SK-N-SH treated with all-trans-retinoic acid at 6 μM for 48 hours (cell line): Measurements from ENCODE around the gene CD46.

Source experiments
- ATAC-seq: fragments of 200-7000 bp; cut with Tn5 transposase; 3 replicates; pipeline ENCODE4 v1.9.1; 2020; ENCODE audit warnings: mild to moderate bottlenecking, moderate library complexity
- ARNTL ChIP-seq: fragments of 450-650 bp; formaldehyde crosslinking; IDR thresholded peaks from 2 replicates; pipeline ENCODE4 v1.5.0; 2020; ENCODE audit warnings: low read depth, mild to moderate bottlenecking, moderate library complexity, borderline replicate concordance
- BACH2 ChIP-seq: fragments of 250-450 bp; sonication (Bioruptor Pico); IDR thresholded peaks from 2 replicates; pipeline ENCODE4 v1.9.0; 2021; ENCODE audit warnings: mild to moderate bottlenecking, borderline replicate concordance
- CREB5 ChIP-seq: fragments of 250-450 bp; sonication (Bioruptor Pico); IDR thresholded peaks from 2 replicates; pipeline ENCODE4 v1.5.1; 2020; ENCODE audit warnings: low read depth, mild to moderate bottlenecking, moderate library complexity
- CSDC2 ChIP-seq: fragments of 250-450 bp; sonication (Bioruptor Pico); IDR thresholded peaks from 2 replicates; pipeline ENCODE4 v1.5.0; 2020; ENCODE audit warnings: mild to moderate bottlenecking, moderate library complexity
- ESRRG ChIP-seq: fragments of 250-450 bp; sonication (Bioruptor Pico); IDR thresholded peaks from 2 replicates; pipeline ENCODE4 v1.6.1; 2021; ENCODE audit warnings: mild to moderate bottlenecking
- GLIS3 ChIP-seq: fragments of 250-450 bp; sonication (Bioruptor Pico); IDR thresholded peaks from 2 replicates; pipeline ENCODE4 v1.5.0; 2020; ENCODE audit warnings: mild to moderate bottlenecking, moderate library complexity
- OSR1 ChIP-seq: fragments of 250-450 bp; sonication (Bioruptor Pico); IDR thresholded peaks from 2 replicates; pipeline ENCODE4 v1.8.0; 2022; ENCODE audit warnings: moderate library complexity, mild to moderate bottlenecking, inconsistent platforms
- PATZ1 ChIP-seq: fragments of 250-450 bp; sonication (Bioruptor Pico); IDR thresholded peaks from 2 replicates; pipeline ENCODE4 v1.8.0; 2020; ENCODE audit warnings: mild to moderate bottlenecking, moderate library complexity, borderline replicate concordance
- POU6F1 ChIP-seq: fragments of 250-450 bp; sonication (Bioruptor Pico); IDR thresholded peaks from 2 replicates; pipeline ENCODE4 v1.8.0; 2021; ENCODE audit warnings: low read depth, mild to moderate bottlenecking, moderate library complexity, borderline replicate concordance
- PPARA ChIP-seq: fragments of 250-450 bp; sonication (Bioruptor Pico); IDR thresholded peaks from 2 replicates; pipeline ENCODE4 v1.5.0; 2020; ENCODE audit warnings: mild to moderate bottlenecking, borderline replicate concordance
- RARB ChIP-seq: fragments of 250-450 bp; sonication (Bioruptor Pico); IDR thresholded peaks from 2 replicates; pipeline ENCODE4 v1.8.0; 2021; ENCODE audit warnings: mild to moderate bottlenecking, moderate library complexity
- TCF4 ChIP-seq: fragments of 250-450 bp; sonication (Bioruptor Pico); IDR thresholded peaks from 2 replicates; pipeline ENCODE4 v1.8.0; 2021; ENCODE audit warnings: mild to moderate bottlenecking, moderate library complexity, borderline replicate concordance
- TOX ChIP-seq: fragments of 250-450 bp; sonication (Bioruptor Pico); IDR thresholded peaks from 2 replicates; pipeline ENCODE4 v1.8.0; 2021; ENCODE audit warnings: mild to moderate bottlenecking, moderate library complexity, borderline replicate concordance
- TSHZ2 ChIP-seq: fragments of 250-450 bp; sonication (Bioruptor Pico); IDR thresholded peaks from 2 replicates; pipeline ENCODE4 v1.5.0; 2020; ENCODE audit warnings: mild to moderate bottlenecking, moderate library complexity
- ZC3H10 ChIP-seq: fragments of 250-450 bp; sonication (Bioruptor Pico); IDR thresholded peaks from 2 replicates; pipeline ENCODE4 v1.5.1; 2021; ENCODE audit warnings: mild to moderate bottlenecking, moderate library complexity
- ZFP3 ChIP-seq: fragments of 250-450 bp; sonication (Bioruptor Pico); IDR thresholded peaks from 2 replicates; pipeline ENCODE4 v1.5.0; 2020; ENCODE audit warnings: mild to moderate bottlenecking, moderate library complexity
- ZFP30 ChIP-seq: fragments of 450-650 bp; formaldehyde crosslinking; IDR thresholded peaks from 2 replicates; pipeline ENCODE4 v1.5.0; 2022; ENCODE audit warnings: mild to moderate bottlenecking, moderate library complexity
- ZNF565 ChIP-seq: fragments of 450-650 bp; formaldehyde crosslinking; conservative IDR thresholded peaks from 2 replicates; pipeline ENCODE4 v1.5.0; 2020; ENCODE audit warnings: low read depth, mild to moderate bottlenecking, moderate library complexity
- ZNF70 ChIP-seq: fragments of 450-650 bp; formaldehyde crosslinking; IDR thresholded peaks from 2 replicates; pipeline ENCODE4 v1.5.0; 2020; ENCODE audit warnings: mild to moderate bottlenecking, moderate library complexity
- ZNF8 ChIP-seq: fragments of 450-650 bp; formaldehyde crosslinking; IDR thresholded peaks from 2 replicates; pipeline ENCODE4 v1.5.0; 2020; ENCODE audit warnings: mild to moderate bottlenecking, moderate library complexity

The CD46 gene

GRCh38 chr1:207824691-207825408, 73.0 kb downstream of the CD46 start:
- ATAC-seq, result no peak
- TF ChIP-seq GLIS3 (CRISPR knock-in tag) (no peak), ARNTL (CRISPR knock-in tag) (no peak), PPARA (no peak), BACH2 (CRISPR knock-in tag) (no peak), ZNF8 (CRISPR knock-in tag) (no peak), ZC3H10 (CRISPR knock-in tag) (no peak), CSDC2 (CRISPR knock-in tag) (no peak), ZNF70 (CRISPR knock-in tag) (no peak), CREB5 (CRISPR knock-in tag) (no peak), OSR1 (CRISPR knock-in tag) (no peak), ESRRG (CRISPR knock-in tag) (no peak), RARB (CRISPR knock-in tag) (no peak), ZFP3 (CRISPR knock-in tag) (no peak), TOX (CRISPR knock-in tag) (no peak), POU6F1 (CRISPR knock-in tag) (no peak), PATZ1 (CRISPR knock-in tag) (no peak), ZFP30 (CRISPR knock-in tag) (no peak)
- TF ChIP-seq, all 23 proteins: peak for 0

- TF ChIP-seq ZNF565 (CRISPR knock-in tag), result no peak
- TF ChIP-seq RARB (CRISPR knock-in tag), result no peak
- no peak for TF ChIP-seq TOX (CRISPR knock-in tag)
- TF ChIP-seq CREB5 (CRISPR knock-in tag), result no peak
- no peak for ATAC-seq
These were observed 73.5 kb downstream of the CD46 start for GRCh38 chr1:207825409-207825695.

- TF ChIP-seq ESRRG (CRISPR knock-in tag), result no peak
- TF ChIP-seq TCF4, result no peak
- ATAC-seq, result no peak
These were observed 74.1 kb downstream of the CD46 start for GRCh38 chr1:207825719-207826556.

GRCh38 chr1:207826557-207827487, 75.0 kb downstream of the CD46 start:
- no peak for ATAC-seq
- TF ChIP-seq ZNF70 (CRISPR knock-in tag) (no peak), ESRRG (CRISPR knock-in tag) (no peak), TSHZ2 (CRISPR knock-in tag) (no peak), ZFP3 (CRISPR knock-in tag) (no peak), CREB5 (CRISPR knock-in tag) (no peak)
- TF ChIP-seq, all 23 proteins: peak for 0
